ENCODE data around the gene RARG.

RARG gene

DNA sequence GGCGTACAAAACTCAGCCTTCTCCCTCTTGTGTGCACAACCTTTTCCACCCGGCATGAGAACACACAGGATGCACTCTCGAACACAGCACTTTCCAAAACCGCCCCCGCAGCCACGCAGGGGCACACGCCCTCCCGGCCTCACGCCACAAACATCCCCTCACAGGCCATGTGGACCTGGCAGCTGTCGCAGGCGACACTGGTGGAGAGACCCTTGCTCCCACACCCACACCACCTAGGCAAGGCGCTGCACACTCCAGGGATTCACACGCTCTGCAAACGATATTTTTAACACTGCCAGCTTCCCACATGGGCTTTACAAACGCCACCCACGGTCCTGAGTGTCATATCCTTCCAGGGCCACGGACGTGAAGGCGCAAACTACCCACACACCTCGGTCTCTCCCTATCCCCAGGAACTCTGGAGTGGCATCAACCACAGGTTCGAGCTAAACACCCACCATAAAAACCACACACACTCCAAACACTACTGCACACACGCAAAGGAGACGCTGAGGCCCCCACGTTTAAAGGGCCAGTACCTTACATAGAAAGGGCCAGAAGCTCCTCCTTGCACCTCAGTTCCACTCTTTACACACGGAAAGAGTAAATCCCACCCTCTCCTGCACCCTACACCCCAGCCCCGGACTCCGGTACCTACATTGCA lies 12.6 kb downstream of the RARG start:
- TF ChIP-seq, protein P1, sequence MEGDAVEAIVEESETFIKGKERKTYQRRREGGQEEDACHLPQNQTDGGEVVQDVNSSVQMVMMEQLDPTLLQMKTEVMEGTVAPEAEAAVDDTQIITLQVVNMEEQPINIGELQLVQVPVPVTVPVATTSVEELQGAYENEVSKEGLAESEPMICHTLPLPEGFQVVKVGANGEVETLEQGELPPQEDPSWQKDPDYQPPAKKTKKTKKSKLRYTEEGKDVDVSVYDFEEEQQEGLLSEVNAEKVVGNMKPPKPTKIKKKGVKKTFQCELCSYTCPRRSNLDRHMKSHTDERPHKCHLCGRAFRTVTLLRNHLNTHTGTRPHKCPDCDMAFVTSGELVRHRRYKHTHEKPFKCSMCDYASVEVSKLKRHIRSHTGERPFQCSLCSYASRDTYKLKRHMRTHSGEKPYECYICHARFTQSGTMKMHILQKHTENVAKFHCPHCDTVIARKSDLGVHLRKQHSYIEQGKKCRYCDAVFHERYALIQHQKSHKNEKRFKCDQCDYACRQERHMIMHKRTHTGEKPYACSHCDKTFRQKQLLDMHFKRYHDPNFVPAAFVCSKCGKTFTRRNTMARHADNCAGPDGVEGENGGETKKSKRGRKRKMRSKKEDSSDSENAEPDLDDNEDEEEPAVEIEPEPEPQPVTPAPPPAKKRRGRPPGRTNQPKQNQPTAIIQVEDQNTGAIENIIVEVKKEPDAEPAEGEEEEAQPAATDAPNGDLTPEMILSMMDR (conservative IDR thresholded peaks at IDR 0.05; ENCODE audit: low read depth, low read length) = no peak

DNA sequence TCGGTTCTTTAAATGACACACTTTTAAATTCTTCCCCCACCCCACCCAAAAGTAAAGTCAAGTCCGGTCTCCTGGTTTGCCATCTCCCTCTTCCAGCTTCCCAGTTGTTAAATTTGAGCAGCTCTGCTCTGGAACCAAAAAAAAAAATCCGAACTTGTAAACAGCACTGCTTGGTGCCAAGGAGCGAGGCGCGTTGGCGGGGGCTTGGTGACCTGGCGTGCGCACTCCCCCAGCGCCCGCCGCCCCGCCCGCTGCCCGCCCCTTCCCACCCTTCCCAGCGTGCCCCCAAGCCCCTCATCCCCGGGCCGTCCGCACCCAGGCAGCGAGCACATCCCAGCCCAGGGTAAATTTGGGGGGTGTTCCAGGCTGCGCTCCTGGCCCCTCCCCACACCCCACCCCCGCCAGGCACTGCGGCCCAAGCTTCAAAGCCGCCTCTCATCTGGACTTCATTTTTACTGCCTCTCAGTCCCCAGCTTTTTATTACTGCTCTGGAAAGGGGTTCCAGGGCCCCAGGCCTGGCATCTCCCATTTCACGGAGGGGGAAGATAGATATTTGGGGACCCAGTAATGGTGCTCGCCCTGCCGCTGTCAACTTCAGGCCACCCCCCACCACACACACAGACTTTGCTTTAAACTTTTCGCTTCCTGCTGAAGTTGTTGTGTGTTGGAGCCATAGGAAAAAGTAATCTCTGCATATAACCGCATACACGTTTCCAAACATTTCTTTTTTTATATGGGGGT lies 13.3 kb downstream of the RARG start:
- TF ChIP-seq, protein P1 (conservative IDR thresholded peaks at IDR 0.05; ENCODE audit: low read depth, low read length) = no peak
- peak; percentile 33 for DNase-seq (ENCODE audit: low read depth)

More for the DNA sequence above, 12.6 kb downstream of the RARG start:
- H3K4me3 ChIP-seq (ENCODE audit: low read depth, low read length) = peak overlapping the region; percentile 81
- DNase-seq (ENCODE audit: low read depth) = peak; percentile 60

DNA sequence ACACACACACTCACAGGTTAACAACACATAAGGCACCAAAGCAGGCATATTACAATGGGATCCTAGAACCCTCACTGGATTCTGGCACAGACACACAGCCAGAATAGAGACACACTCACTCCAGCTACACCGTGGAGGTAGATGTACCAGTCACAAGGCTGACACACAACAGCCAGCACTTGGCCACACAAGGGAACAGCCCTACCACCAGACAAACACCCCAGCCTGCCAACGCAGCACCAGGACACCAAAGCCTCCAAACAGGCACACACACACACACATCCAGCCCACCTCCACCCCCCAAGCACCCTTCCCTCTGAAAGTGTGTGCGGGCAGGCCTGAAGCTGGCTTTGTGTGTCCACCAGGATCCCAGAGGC lies 14.1 kb downstream of the RARG start:
- TF ChIP-seq, protein P1 (conservative IDR thresholded peaks at IDR 0.05; ENCODE audit: low read depth, low read length) = no peak
- H3K4me3 ChIP-seq (ENCODE audit: low read depth, low read length) = peak overlapping the region; percentile 81
- no peak for DNase-seq (ENCODE audit: low read depth)

More for the DNA sequence above, 13.3 kb downstream of the RARG start:
- peak overlapping the region; percentile 81 for H3K4me3 ChIP-seq (ENCODE audit: low read depth, low read length)

DNA sequence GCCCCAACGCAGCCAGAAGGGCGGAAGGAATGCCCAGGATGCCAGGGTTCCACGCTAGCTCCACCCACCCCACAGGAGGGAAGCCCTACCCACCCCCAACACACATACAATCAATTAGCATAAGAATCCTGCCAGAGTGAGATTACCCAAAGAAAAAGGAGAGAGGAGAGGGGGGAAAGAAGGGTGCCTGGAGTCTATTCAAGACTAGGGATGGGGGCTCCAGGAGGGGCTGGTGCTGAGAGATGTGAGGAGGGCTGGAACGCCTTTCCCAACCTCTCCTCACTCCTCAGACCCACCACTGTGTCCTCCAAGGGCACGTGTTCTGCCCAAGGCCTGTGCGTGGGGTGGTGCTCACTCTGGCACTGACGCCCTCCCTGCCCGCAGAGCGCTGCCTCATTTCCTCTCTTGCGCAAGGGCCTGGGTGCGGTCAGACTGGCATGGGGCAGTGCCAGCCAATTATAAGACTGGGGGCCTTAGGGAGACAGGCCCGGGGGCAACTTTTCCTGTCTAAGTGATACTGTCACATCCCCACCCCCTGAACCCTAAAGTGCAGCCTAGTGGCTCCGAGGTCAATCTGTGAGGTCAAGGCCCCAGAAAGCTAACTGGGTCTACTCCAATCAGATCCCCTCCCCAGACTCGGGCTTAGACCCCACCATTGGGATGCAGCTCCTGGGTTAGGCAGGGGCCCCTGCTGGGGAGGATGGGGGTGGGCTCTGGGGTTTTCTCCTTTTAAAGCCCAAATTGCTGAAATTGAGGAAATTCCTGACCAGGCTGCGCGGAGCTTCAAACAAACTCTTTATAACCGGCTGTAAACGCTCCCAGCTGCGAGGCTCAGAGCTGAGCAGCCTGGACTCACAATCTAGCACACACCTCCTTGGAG lies 14.7 kb downstream of the RARG start:
- DNase-seq (ENCODE audit: low read depth) = peak; percentile 27
- H3K4me3 ChIP-seq (ENCODE audit: low read depth, low read length) = no peak overlapping the region
- TF ChIP-seq, protein P1 (conservative IDR thresholded peaks at IDR 0.05; ENCODE audit: low read depth, low read length) = no peak

DNA sequence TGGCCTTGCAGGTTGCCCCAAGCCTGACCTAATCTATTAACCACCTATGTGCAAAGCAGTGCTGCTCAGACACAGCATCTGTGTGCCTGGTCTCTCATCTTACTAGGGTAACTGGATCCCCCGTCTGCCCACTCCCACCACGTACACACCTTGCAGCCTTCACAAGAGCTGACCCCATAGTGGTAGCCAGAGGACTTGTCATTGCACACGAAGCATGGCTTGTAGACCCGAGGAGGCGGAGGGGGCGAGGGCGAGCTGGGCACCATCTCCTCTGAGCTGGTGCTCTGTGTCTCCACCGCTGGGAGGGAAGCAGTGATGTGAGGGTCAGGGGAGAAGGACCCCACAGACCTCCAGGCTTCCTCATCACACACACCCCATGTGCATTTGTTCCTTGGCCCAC lies 16.5 kb downstream of the RARG start:
- TF ChIP-seq, protein P1 (conservative IDR thresholded peaks at IDR 0.05; ENCODE audit: low read depth, low read length) = no peak
- H3K4me3 ChIP-seq (ENCODE audit: low read depth, low read length) = no peak overlapping the region
- DNase-seq (ENCODE audit: low read depth) = no peak

DNA sequence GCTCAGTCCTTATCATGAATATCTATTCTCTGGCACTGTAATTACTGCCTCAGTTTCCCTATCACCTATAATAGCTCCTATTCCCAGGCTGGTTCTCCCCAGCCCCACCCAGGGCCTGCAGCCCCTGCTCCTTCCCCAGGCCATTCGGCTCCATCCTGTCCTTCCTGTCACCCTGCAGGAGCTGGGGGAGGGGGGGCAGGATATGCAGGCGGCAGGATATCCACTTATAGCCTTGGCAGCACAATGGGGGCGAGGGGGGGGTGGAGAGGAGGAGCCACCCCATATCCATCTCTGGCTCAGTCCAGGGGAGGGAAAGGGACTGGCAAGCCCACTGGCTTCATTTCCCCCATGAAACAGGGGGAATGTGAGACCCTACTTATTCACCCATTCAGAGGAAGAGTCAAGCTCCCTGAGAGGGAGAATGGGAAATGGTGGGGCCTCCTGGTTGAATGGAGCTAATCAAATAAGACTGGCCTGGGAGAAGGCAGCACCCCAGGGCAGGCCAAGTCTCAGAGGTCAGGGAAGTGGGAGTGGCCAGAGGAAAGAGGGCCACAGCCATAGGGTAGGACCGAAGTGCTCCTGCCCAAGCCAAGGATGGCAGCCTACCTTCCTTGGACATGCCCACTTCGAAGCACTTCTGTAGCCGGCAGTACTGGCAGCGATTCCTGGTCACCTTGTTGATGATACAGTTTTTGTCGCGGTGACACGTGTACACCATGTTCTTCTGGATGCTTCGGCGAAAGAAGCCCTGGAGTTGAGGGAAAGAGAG lies 17.1 kb downstream of the RARG start:
- DNase-seq (ENCODE audit: low read depth) = no peak
- no peak overlapping the region for H3K4me3 ChIP-seq (ENCODE audit: low read depth, low read length)

More for the DNA sequence above, 17.1 kb downstream of the RARG start:
- TF ChIP-seq, protein P1 (conservative IDR thresholded peaks at IDR 0.05; ENCODE audit: low read depth, low read length) = no peak
